GM18517 (cell line): ENCODE measurements around the gene ADAR.

ENCODE experiments used
- ATAC-seq: cut with Tn5 transposase; IDR thresholded peaks from one replicate; pipeline ENCODE4 v1.9.1; 2021; ENCODE audit warnings: mild to moderate bottlenecking, moderate library complexity; ENCODE audit not compliant: unreplicated experiment

Gene ADAR

GRCh38 chr1:154586231-154586630 lies 21.8 kb downstream of the ADAR start:
- ATAC-seq = no peak

GRCh38 chr1:154584267-154584994 lies 23.6 kb downstream of the ADAR start:
- no peak for ATAC-seq

- no peak for ATAC-seq
Observed at GRCh38 chr1:154583773-154584172, 24.2 kb downstream of the ADAR start.

GRCh38 chr1:154582885-154583284 lies 25.1 kb downstream of the ADAR start:
- no peak for ATAC-seq

GRCh38 chr1:154581766-154582165 lies 26.2 kb downstream of the ADAR start:
- ATAC-seq = no peak

- ATAC-seq = no peak
Observed at GRCh38 chr1:154579374-154579773, 28.6 kb downstream of the ADAR start.

- ATAC-seq = no peak
Observed at GRCh38 chr1:154578058-154578418, 29.9 kb downstream of the ADAR start.

GRCh38 chr1:154577346-154578057 lies 30.5 kb downstream of the ADAR start:
- no peak for ATAC-seq

GRCh38 chr1:154575951-154576566 lies 31.9 kb downstream of the ADAR start:
- ATAC-seq = no peak

GRCh38 chr1:154575147-154575927 lies 32.6 kb downstream of the ADAR start:
- ATAC-seq = no peak

- ATAC-seq = no peak
Observed at GRCh38 chr1:154574716-154575115, 33.3 kb downstream of the ADAR start.

GRCh38 chr1:154573168-154573510 lies 34.8 kb downstream of the ADAR start:
- no peak for ATAC-seq

GRCh38 chr1:154572468-154573167 lies 35.4 kb downstream of the ADAR start:
- no peak for ATAC-seq

- no peak for ATAC-seq
Observed at GRCh38 chr1:154571964-154572288, 36.1 kb downstream of the ADAR start.

- no peak for ATAC-seq
Observed at GRCh38 chr1:154571244-154571963, 36.6 kb downstream of the ADAR start.

GRCh38 chr1:154568157-154568815 lies 39.7 kb downstream of the ADAR start:
- no peak for ATAC-seq

- no peak for ATAC-seq
Observed at GRCh38 chr1:154567386-154568156, 40.4 kb downstream of the ADAR start, which contains the start of gene CHRNB2. TSS of gene CHRNB2 (plus strand) at chr1:154567778. CDS start at chr1:154568045, 267 bp downstream.

GRCh38 chr1:154565876-154566275 lies 42.1 kb downstream of the ADAR start:
- no peak for ATAC-seq

- ATAC-seq = peak; percentile 51
Observed at GRCh38 chr1:154559466-154560044, 48.4 kb downstream of the ADAR start.
